ENCODE data around the gene RHCG. TPM values are rescaled to one million over a fixed set of nuclear protein-coding genes. Genes with fewer than 3 reads are reported as not detected.

RHCG gene
- not detected in 2 replicates for total RNA-seq

DNA sequence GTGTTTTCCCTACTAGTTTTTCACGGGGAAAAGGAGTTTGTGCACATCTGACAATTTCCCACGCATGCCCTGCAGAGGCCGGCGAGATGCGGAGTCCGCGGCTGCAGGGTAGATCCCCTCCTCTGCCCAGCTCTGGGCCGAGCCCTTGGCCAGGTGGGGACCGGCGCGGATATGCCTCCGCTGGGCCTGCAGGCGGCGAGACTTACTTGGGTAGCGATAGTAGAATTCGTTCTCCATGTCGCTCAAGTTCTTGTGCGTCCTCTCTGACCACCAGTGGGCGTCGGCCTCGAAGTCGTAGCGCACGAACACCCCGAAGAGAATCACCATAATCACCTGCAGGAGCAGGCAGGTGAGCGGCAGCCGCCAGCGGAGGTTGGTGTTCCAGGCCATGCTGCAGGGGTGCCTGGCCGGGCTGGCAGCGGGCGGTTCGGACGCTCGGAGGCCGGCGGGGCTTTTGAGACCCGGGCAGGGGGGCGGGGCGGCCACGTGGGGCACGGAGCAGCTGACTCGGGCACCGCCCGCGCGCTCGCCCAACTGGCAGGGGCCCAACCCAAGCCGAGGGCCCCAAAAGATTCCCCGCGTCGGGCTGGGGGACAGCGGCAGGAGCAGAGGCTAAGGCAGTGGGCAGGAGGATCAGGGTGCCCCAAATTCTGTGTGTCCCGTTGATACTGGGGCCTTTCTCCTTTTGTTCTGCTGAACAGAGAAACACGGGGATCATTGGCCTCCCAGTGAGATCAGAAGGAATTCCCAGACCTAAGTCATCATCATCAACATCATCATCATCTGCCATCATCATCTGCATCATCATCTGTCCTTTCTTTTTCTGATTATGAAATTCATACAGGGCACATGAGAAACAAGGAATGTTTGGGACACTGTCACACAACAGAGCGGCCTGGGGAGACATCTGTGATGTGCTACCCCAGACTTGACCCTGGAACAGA, at the start of gene RHCG:
Gene RHCG, minus strand, starts transcription at position 429 of the 944 bp plus-strand sequence. Its CDS starts 39 bp downstream, at position 390.
- DNase-seq (ENCODE audit: low read depth) = peak; percentile 27
- TF ChIP-seq, protein P1, sequence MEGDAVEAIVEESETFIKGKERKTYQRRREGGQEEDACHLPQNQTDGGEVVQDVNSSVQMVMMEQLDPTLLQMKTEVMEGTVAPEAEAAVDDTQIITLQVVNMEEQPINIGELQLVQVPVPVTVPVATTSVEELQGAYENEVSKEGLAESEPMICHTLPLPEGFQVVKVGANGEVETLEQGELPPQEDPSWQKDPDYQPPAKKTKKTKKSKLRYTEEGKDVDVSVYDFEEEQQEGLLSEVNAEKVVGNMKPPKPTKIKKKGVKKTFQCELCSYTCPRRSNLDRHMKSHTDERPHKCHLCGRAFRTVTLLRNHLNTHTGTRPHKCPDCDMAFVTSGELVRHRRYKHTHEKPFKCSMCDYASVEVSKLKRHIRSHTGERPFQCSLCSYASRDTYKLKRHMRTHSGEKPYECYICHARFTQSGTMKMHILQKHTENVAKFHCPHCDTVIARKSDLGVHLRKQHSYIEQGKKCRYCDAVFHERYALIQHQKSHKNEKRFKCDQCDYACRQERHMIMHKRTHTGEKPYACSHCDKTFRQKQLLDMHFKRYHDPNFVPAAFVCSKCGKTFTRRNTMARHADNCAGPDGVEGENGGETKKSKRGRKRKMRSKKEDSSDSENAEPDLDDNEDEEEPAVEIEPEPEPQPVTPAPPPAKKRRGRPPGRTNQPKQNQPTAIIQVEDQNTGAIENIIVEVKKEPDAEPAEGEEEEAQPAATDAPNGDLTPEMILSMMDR (IDR thresholded peaks at IDR 0.05; ENCODE audit: insufficient read depth, low read depth, low read length) = peak; percentile 31
- peak within 1 kb of the TSS; percentile 21 for H3K4me3 ChIP-seq (ENCODE audit: low read depth, low read length)

- TF ChIP-seq, protein P1 (IDR thresholded peaks at IDR 0.05; ENCODE audit: insufficient read depth, low read depth, low read length) = no peak
- no peak for DNase-seq (ENCODE audit: low read depth)
Observed at GRCh38 chr15:89543389-89543788, 47.0 kb upstream of the RHCG start.

GRCh38 chr15:89542369-89542768, 46.0 kb upstream of the RHCG start:
- no peak for DNase-seq (ENCODE audit: low read depth)
- TF ChIP-seq, protein P1 (IDR thresholded peaks at IDR 0.05; ENCODE audit: insufficient read depth, low read depth, low read length) = no peak

More at GRCh38 chr15:89543389-89543788, 47.0 kb upstream of the RHCG start:
- H3K4me3 ChIP-seq (ENCODE audit: low read depth, low read length) = no peak overlapping the region

DNA sequence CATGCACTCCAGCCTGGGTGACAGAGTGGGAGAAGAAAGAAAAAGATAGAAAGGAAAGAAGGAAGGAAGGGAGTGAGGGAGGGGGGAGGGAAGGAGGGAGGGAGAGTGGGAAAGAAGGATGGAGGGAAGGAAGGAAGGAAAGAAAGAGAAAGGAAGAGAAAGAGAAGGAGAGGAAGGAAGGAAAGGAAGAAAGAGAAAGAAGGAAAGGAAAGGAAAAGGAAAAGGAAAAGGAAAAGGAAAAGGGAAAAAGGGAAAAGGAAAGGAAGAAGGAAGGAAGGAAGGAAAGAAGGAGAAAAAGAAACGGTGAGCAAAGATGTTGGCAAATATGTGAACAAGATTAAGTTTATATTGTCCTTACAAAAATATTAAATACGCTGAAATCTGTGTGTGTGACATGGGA, 42.6 kb upstream of the RHCG start:
- TF ChIP-seq, protein P1 (IDR thresholded peaks at IDR 0.05; ENCODE audit: insufficient read depth, low read depth, low read length) = no peak
- no peak for DNase-seq (ENCODE audit: low read depth)
- H3K4me3 ChIP-seq (ENCODE audit: low read depth, low read length) = no peak overlapping the region

More at GRCh38 chr15:89542369-89542768, 46.0 kb upstream of the RHCG start:
- no peak overlapping the region for H3K4me3 ChIP-seq (ENCODE audit: low read depth, low read length)

- no peak for DNase-seq (ENCODE audit: low read depth)
- no peak overlapping the region for H3K4me3 ChIP-seq (ENCODE audit: low read depth, low read length)
- TF ChIP-seq, protein P1 (IDR thresholded peaks at IDR 0.05; ENCODE audit: insufficient read depth, low read depth, low read length) = no peak
Observed at GRCh38 chr15:89533861-89534544, 37.6 kb upstream of the RHCG start.

DNA sequence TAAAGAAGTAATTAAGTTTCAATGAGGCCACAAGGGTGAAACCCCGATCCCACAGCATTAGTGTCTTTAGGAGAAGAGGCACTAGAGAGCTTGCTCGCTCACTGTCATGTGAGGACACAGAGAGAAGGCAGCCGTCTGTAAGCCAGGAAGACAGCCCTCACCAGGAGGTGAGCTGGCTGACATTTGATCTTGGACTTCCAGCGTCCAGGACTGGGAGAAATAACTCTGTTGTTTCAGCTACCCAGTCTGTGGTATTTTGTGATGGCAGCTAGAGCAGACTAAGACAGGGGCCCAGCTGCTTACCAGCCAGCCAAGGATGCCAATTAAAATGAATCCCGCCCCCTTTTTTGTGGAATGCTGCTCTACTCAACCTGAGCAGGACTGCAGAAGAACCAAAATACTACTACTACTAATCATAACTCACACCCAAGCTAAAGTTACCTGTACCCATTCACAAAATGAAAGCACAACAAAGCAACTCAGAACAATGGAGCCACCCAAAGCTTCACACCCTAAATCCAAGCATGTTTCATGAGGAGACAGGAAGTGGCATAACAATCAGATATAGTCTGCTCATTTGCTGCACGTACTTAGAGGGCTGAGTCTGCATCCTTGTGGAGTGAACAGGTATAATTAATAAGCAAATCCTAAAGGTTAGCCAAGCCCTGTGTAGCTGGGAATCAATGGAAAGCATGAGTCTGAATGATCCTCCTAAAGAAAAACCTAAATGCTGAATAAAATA, 35.6 kb upstream of the RHCG start:
- no peak for DNase-seq (ENCODE audit: low read depth)
- TF ChIP-seq, protein P1 (IDR thresholded peaks at IDR 0.05; ENCODE audit: insufficient read depth, low read depth, low read length) = no peak
- no peak overlapping the region for H3K4me3 ChIP-seq (ENCODE audit: low read depth, low read length)

All from fibroblast of villous mesenchyme (primary cell).